GM19468 (cell line): ENCODE data around the gene ADAMTS10.
"Not testable (repeated sequence)": the region's sequence is repeated elsewhere in the genome, so short reads cannot be mapped to it uniquely, and the experiment has no call there.

Experiments used
- ATAC-seq: cut with Tn5 transposase; IDR thresholded peaks from one replicate; pipeline ENCODE4 v1.9.1; 2021; ENCODE audit warnings: mild to moderate bottlenecking, moderate library complexity, moderate number of reproducible peaks; ENCODE audit not compliant: unreplicated experiment; ENCODE audit errors: extremely low read depth

ADAMTS10 gene

DNA sequence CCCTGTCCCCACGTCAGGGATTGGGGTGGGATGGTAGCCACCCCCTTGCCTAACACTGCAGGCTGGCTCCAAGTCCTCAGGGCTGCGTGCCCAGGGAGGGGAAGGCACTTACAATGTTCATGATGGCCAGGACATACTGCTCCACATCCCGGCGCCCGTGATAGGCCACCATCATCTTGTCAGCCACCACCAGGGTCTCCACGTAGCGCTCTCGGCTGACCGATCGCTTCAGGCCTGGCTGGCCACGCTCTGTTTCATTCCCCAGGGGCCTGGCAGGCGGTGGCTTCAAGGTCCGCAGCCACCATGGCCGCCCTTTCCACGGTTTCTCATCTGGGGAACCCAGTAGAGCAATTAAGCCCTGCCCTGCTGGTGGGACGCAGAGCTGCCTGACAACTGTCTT lies 9.7 kb downstream of the ADAMTS10 start:
- ATAC-seq = no peak

DNA sequence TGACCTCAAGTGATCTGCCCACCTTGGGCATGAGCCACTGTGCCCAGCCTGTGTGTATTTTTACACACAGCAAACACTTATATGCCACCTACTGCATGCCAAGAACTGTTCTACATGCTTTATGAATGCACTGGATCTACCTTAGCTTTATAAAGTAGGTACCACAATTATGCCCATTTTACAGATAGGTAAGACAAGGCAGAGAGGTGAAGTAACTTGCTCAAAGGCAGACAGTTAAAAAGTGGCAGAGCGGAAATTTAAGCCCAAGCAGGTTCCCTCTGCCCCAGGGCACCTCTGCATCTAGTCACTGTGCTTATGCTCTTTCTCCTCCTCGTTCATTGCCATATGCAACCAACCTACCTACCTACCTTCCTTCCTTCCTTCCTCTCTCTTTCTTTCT lies 10.5 kb downstream of the ADAMTS10 start:
- ATAC-seq = no peak

DNA sequence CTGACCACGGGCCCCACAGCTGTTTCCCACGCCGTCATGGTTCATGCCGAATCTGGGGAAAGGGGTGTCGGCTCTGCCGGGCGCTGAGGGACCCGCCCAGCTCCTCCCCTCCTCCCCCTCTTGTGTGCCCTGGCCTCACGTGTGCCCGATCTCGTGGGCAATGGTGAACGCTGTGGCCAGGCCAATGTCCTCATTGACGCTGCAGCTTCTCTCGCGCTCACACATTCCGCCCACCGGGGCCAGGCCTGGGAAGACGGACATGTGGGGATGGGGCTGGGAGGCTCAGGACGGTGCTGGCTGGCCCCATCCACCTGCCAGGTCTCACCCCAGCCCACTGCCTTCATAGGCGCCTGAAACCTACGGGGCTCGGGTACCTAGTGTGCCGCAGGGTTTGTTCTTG lies 14.3 kb downstream of the ADAMTS10 start:
- no peak for ATAC-seq

DNA sequence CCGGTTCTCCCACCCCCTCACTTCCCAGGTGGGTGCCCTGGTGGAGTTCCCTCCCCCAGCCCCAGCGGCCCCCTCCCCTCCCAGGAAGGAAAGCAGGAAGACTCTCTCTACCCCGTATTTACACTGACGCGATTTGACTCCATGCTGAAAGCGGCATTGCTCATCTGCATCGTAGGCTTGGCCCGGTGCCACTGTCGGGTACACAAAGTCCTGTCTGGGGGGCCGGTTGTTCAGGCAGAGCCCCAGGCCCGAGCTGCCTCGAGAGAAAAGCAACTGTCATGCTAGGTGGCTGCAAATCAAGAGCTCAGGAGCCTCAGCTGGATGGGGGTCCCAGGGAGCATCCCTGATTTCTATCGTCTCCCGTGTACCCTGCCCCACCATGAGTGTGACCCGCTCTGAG lies 14.9 kb downstream of the ADAMTS10 start:
- ATAC-seq = no peak

DNA sequence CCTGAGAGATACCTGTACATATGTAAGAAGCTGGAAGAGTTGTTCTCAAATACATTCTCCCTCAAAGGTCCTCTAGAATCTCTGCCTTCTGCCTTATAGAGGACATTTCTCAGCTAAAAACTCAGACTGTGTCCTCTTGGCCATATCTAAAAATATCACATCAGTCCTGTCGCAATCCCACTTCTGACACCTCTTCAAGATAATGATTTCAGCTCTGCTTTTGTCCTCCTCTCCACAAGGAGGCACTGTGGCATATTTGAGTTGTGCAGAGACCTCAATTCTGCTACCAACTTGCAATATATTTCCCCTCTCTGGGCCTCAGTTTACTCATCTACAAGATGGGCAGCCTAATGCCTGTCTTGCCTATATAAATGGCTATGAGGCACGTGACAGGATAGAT lies 16.6 kb downstream of the ADAMTS10 start:
- no peak for ATAC-seq

DNA sequence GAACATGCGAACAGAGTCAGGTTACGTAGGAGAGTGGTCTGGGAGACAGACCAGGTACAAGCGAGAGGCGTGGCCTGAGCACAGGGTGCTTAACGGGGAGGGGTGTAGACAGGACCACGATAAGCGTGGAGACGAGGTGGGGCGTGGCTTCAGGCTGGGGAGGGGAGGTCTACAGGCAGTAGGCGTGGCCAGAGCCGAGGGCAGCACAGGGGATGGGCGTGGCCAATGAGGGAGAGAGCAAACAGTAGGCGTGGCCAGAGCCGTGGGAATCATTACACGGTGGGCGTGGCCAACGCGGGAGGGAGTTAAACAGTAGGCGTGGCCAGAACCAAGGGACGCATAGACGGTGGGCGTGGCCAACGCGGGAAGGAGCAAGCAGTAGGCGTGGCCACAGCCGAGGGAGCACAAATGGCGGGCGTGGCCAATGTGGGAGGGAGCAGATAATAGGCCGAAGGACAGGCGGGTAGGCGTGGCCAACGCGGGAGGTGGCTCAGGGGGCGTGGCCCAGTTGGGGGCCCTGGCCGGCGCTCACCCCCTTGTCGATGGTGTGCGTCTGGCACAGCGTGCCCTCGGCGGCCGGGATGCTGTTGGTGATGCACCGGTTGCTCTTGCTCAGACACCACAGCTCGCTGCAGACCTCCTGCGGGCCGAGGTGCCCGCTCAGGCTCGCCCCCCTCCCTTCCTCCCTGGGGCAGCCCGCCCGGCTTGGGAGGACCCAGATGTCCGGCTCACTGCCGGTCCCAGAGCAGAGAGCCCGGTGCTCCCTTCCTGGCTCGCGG lies 18.1 kb downstream of the ADAMTS10 start:
- no peak for ATAC-seq

DNA sequence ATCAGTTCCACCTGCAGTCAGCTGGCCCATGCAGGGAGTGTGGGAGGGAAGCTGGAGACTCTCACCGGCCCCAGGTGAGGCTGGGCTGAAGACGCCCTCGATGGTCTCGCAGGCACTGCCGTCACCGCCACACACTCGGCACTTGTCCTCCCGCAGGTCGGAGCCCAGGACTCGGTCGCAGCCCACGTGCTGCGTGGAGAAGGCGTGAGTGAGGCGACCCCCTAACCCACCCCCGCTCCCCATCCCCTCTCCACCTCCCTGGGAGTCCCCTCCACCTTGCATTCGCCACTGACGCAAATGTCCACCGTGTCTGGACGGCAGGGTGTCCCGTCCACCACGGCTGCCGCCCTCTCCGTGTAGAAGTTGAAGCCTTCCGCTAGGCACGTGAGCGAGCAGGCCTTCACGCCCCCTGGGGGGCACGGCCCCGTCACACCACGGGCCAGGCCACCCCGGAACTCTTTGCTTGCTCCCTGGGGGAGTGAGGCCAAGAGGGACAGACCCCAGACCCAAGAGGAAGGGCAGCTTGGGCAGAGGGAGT lies 21.3 kb downstream of the ADAMTS10 start:
- ATAC-seq = no peak

DNA sequence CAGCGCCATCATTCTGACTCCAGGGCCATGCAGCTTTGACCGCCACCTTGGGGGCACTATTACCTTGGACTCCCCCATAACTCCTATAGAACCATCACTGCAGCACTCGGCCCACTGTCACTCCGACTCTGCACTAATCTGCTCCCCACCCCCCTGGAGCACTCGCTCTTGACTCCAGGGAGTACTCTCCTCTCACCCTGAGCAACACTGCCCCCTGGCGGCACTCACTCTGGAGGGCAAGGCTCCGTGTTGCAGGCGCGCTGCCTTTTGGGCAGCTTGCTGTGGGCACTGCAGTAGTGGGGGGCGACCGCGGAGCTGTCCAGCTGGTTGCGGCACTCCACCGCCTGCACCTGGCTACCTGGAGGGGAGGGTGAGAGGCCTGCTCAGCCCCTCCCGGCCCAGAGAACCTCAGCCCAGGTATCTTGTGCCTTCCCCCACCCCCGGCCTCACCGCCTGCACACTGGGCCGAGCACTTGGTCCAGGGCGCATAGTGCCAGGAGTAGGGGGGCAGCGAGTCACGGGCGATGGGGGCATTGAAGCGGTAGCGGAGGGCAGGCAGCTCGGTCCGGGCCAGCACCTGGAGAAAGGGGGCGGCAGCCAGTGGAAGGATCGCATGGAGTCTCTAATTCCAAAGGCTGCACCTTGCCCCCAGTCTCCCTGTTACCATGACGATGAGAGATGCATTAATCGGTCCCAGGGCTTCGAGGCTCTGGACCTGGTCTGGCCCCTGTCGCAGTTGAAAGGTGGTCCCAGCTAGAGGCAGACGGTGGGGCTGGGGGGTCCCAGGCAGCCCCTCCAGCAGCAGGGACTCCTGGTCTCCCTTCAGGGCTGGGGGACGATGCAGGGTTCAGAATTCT lies 24.4 kb downstream of the ADAMTS10 start:
- ATAC-seq = no peak

DNA sequence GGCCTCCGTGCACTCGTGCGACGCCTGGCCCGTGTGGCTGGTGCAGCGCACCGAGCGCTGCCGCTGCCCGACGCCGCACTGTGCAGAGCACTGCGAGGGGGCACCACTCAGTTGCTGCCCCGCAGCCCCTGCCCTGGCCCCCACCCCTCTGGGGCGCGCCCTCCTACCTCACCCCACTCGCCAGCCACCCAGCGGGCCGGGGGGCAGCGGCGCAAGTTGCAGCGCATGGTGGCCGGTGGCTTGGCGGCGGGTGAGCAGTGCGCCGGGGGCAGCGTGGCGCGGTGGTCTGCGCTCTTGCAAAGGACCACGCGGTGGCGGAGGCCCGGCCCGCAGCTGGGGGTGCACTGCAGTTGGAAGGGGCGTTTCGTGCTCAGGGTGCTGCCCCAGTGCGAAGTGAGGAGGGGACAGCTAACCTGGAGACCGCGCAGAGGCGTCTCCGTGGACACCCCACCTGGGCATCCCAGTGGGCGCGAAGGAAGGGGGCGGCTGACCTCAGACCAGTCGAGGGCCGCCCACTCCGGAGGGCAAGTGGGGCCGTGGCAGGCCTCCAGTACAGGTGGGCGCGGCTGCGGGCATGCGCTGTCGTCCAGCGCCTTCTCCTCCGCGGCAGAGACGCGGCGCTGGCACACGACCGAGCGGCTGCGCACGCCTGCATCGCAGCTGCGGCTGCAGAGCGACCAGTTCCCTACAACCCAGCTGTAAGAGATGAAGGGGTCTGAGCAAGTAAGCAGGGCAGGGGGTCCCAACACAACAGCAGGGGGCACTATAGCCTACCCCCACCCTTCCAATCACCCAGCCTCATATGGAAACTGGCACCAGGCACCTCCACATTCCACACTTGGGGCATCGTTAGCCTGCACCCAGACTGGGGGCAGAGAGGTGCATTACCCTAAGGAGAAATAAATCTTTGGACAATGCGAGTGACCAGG lies 25.3 kb downstream of the ADAMTS10 start:
- no peak for ATAC-seq

DNA sequence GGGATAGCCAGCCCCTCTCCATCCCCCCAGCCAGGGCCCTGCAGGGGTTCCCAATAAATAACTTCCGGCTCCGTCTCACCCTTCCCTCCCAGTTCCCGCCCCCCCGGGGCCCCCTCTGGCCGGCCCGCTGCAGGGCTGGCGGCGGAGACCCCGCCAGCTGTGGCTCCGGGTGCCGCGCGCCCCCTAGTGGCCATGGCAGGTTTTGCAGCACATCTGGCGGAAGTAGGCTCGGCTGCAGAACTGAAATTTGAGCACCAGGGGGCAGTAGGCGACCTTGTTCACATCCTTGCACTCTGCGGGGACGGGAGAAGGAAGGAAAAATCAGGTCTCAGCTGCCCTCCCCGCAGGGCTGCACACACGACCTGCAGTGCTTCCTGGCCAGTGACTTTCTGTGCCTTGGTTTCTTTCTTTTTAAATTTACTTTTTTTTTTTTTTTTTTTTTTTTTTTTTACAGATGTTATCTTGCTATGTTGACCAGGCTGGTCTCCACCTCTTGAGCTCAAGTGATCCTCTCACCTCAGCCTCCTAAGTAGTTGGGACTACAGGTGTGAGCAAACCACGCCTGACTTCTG lies 29.7 kb downstream of the ADAMTS10 start:
- ATAC-seq = no peak

DNA sequence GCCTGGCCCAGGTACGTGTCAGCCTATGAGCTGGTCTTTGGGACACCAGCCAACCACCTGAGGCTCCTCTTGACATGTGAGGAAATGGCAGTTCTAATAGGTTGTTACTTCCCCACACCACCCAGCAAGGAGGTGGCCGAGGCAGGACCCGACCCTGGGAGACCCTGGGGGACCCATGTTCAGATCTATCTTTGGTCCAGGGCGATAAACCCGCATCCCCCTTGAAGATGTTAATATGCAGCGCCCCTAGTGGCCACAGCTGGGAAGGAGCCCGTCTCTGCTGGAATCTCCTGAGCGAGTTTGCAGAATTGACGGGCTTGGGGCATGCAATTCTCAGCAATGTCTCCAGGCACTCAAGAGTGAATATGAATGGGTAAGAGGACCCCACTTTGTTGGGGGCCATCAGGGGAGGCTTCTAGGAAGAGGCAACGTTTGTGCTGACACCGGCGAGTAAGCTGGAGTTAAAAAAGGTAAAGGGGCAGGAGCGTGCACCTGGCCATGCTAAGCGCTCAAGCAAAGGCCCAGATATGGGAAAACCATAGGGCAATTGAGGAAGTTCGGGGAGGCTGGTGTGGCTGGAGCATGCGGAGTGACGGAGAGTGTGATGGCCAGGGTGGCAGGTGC lies 31.8 kb downstream of the ADAMTS10 start:
- ATAC-seq = no peak

DNA sequence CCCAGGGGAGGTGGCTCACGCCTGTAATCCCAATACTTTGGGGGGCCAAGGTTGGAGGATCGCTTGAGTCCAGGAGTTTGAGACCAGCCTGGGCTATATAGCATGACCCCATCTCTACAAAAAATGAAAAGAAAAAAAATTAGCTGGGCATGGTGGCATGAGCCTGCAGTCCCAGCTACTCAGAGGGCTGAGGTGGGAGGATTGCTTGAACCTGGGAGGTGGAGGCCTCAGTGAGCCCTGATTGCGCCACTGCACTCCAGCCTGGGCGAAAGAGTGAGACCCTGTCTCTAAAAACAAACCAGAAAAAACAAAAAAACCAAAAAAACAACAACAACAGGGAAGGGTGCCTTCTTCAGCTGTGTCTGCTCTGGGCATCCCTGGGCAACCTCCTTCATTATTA lies 32.8 kb downstream of the ADAMTS10 start:
- ATAC-seq = no peak

DNA sequence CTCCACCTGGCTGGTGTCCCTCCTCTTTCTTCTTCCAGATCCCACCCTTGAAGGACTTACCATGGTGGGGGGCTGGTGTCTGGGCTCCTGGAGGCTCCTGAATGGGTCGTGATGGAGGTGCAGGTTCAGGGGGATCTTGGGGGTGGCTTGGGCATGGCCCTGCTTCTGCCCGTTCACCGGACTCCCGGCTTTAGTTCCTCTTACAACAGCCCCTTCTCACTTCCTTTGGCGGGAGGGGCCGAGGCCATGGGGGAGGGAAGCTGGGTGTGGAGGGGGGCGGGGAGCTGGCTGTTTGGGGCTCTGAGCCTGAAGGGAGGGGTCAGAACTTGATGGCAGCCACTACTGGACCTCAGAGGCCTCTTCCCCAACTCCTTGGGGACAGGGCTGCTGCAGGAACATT lies 33.3 kb downstream of the ADAMTS10 start, which contains the start of gene MYO1F:
MYO1F (minus strand) TSS at position 196 of the 400 bp plus-strand sequence; CDS start at position 63, 133 bp downstream.
- ATAC-seq = no peak

DNA sequence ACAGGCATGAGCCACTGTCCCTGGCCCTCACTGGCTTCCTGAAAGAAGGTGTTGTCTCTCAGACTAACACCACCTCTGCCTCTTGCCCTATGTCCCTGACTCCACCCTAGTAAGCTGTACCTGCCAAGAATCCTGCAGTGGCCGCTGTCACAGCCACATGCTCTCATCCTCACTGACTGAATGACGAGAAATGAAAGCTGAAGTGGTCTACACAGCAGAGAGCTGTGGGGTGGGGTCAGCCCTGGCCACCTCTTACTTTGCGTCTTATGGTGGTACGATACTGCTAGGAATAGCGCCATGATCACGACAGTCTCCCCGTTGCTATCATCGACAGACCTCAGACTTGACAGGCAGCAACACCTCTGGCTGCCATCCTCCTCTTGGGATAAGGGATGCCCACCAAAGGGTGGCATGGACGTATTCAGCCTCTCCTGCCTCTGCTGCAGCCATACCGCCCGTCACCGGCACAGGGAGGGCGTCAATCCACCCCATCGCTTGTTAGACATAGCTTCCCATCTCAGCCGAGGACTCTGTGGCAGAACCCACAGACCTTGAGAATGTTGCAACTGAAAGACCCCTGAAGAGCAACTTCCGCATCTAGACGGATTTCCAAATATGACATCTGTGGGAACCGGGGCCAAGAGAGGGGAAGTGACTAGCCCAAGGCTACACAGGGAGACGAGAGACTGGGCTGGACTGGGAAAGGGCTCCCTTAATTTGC lies 34.1 kb downstream of the ADAMTS10 start:
- ATAC-seq = no peak

DNA sequence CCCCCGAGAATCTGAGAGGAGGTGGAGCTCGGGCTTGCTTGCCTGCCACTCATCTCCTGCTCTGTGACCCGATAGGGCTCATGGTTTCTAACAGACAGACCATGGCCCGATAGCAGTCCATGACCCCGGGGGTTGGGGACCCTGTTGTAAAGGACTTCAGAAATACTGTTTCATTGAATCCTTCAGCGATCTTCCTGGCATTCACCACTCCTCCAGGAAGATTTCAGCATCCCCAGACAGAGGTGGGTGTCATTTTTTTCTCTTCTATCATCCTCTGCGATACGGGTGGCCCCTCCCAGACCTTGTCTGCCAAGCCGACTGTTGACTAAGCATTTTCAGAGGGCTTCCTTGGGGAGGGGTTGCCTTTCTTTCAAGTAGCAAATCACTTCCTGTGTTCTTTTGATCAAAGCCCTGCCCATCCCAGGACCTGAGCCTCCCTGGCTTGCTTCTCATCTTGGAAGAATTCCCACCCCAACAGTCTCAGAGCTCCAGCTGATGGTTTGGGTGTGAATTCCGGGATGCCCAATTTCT lies 35.0 kb downstream of the ADAMTS10 start:
- no peak for ATAC-seq

DNA sequence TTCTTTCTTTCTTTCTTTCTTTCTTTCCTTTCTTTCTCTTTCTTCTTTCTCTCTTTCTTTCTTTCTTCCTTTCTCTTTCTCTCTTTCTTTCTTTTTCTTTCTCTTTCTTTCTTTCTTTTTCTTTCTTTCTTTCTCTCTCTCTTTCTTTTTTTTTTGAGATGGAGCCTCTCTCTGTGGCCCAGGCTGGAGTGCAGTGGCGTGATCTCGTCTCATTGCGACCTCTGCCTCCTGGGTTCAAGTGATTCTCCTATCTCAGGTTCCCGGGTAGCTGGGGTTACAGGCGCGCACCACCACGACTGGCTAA lies 35.9 kb downstream of the ADAMTS10 start:
- ATAC-seq = not testable (repeated sequence)

DNA sequence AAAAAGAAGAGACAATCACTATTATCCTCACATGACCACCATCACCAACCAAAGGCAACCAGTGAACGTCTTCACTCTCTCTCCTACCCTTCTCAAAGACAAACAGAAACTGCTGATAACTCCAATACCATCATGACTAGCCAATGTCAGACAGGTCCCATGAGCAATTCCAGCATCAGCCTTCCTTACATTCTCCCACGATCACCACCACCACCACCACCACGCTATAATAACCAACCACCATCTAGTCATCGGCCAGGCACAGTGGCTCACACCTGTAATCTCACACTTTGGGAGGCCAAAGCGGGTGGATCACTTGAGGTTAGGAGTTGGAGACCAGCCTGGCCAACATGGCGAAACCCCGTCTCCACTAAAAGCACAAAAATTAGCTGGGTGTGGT lies 37.2 kb downstream of the ADAMTS10 start:
- no peak for ATAC-seq

DNA sequence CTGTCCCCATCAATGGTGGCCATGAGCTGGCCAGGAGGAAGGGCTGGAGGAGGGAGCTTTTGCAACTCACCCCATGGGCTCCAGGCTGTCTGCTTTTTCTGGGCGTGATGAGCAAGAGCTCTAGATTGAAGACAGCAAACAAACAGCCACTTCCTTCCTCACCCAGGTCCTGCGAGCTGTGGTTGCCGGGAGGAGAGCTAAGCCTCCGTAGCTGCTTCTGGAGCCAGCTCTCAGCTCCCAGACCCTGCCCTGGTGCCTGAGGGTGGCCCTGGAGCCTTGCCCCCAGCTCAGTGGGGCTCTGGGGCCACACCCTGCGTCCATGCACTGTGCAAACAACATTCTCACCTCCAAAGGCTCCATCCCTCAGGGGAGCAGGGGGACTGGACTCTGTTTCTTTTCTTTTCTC lies 39.5 kb downstream of the ADAMTS10 start:
- ATAC-seq = no peak
